SK-N-SH (cell line): ENCODE data around the gene CCL22. TPM values are rescaled to one million over a fixed set of nuclear protein-coding genes. Genes with fewer than 3 reads are reported as not detected.

Source experiments
- CTCF ChIA-PET: fragments of 300-600, 350-600 bp; formaldehyde crosslinking; extraction: SDS; loops from one replicate; lab custom pipeline; 2021; lab: Yijun Ruan, JAX
- POLR2A ChIA-PET: fragments of 350-600 bp; sonication (Branson Sonifier 250); formaldehyde crosslinking; extraction: SDS; loops from one replicate; lab custom pipeline; 2020; ENCODE audit warnings: antibody characterized with exemption, inconsistent platforms; lab: Yijun Ruan, JAX
- DNase-seq: peaks from one replicate; pipeline ENCODE4 v3.0.0; 2012
- H2AFZ ChIP-seq: fragments of 200-600 bp; sonication (generic); 2 replicates; pipeline ENCODE4 v1.8.1; 2016; ENCODE audit warnings: antibody characterized with exemption, mild to moderate bottlenecking, low read depth
- H3F3A ChIP-seq: fragments of 200-600 bp; sonication (generic); replicated peaks from 2 replicates; pipeline ENCODE3; 2016; ENCODE audit warnings: antibody characterized with exemption, mild to moderate bottlenecking; ENCODE audit not compliant: insufficient read depth
- H3K27ac ChIP-seq, 2 experiments: fragments of 200-500 bp in 1 of 2; fragments of 200-600 bp in 1 of 2; sonication (Bioruptor generic) in 1 of 2; sonication (generic), shearing (Covaris generic) in 1 of 2; 2 replicates each; pipeline versions ENCODE4 v1.5.1 to v1.6.1; 2014 to 2016; ENCODE audit warnings: low read depth in 2 of 2, inconsistent platforms in 1 of 2, low read length in 1 of 2, mild to moderate bottlenecking in 1 of 2, mixed read lengths in 1 of 2
- H3K27me3 ChIP-seq: fragments of 200-600 bp; sonication (generic), shearing (Covaris generic); 2 replicates; pipeline ENCODE4 v1.6.1; 2016; ENCODE audit warnings: mixed run types; ENCODE audit not compliant: insufficient read depth
- H3K36me3 ChIP-seq, 2 experiments: fragments of 200-500 bp in 1 of 2; fragments of 200-600 bp in 1 of 2; sonication (Bioruptor generic) in 1 of 2; sonication (generic) in 1 of 2; replicated peaks in 1 of 2; 2 replicates each; pipeline versions ENCODE3 to v1.5.1; 2014 to 2016; ENCODE audit warnings: low read length in 1 of 2, mild to moderate bottlenecking in 1 of 2; ENCODE audit not compliant: insufficient read depth in 2 of 2, control insufficient read depth in 1 of 2
- H3K4me1 ChIP-seq, 2 experiments: fragments of 200-500 bp in 1 of 2; fragments of 200-600 bp in 1 of 2; sonication (Bioruptor generic) in 1 of 2; sonication (generic), shearing (Covaris generic) in 1 of 2; 2 replicates each; pipeline versions ENCODE4 v1.5.1 to v1.6.1; 2014 to 2016; ENCODE audit warnings: low read depth in 1 of 2, low read length in 1 of 2, mixed run types in 1 of 2; ENCODE audit not compliant: insufficient read depth in 2 of 2, control insufficient read depth in 1 of 2
- H3K4me2 ChIP-seq: fragments of 200-600 bp; sonication (generic), shearing (Covaris generic); 2 replicates; pipeline ENCODE4 v1.6.1; 2017; ENCODE audit warnings: mixed run types
- H3K4me3 ChIP-seq, 2 experiments: fragments of 200-500 bp in 1 of 2; fragments of 200-600 bp in 1 of 2; sonication (Bioruptor generic) in 1 of 2; sonication (generic), shearing (Covaris generic) in 1 of 2; 2 replicates each; pipeline versions ENCODE4 v1.5.1 to v1.8.1; 2014 to 2016; ENCODE audit warnings: low read depth in 2 of 2, inconsistent platforms in 1 of 2, low read length in 1 of 2, mild to moderate bottlenecking in 1 of 2, mixed read lengths in 1 of 2, moderate library complexity in 1 of 2
- H3K79me2 ChIP-seq: fragments of 200-600 bp; sonication (generic); 2 replicates; pipeline ENCODE4 v1.8.1; 2017; ENCODE audit warnings: mild to moderate bottlenecking; ENCODE audit not compliant: insufficient read depth
- H3K9ac ChIP-seq: fragments of 200-600 bp; sonication (generic); 2 replicates; pipeline ENCODE4 v1.6.1; 2017; ENCODE audit warnings: mixed run types
- H3K9me2 ChIP-seq: fragments of 200-600 bp; sonication (generic); 2 replicates; pipeline ENCODE4 v1.6.1; 2017; ENCODE audit warnings: mixed run types
- H3K9me3 ChIP-seq: fragments of 200-600 bp; sonication (generic); 2 replicates; pipeline ENCODE4 v1.6.1; 2017; ENCODE audit warnings: mixed run types, mild to moderate bottlenecking, moderate library complexity
- H4K20me1 ChIP-seq: fragments of 200-600 bp; sonication (generic); 2 replicates; pipeline ENCODE4 v1.6.1; 2017; ENCODE audit warnings: mild to moderate bottlenecking, mixed run types; ENCODE audit not compliant: insufficient read depth
- CTCF ChIP-seq: fragments of 200-600 bp; sonication (generic); IDR thresholded peaks from 2 replicates; pipeline ENCODE4 v1.6.1; 2017; ENCODE audit warnings: antibody characterized with exemption, mild to moderate bottlenecking, moderate library complexity
- EZH2phosphoT487 ChIP-seq: fragments of 200-600 bp; sonication (generic); IDR thresholded peaks from 2 replicates; pipeline ENCODE4 v1.6.1; 2017; ENCODE audit warnings: low read depth, mixed run types, mild to moderate bottlenecking, antibody characterized with exemption, moderate library complexity, borderline replicate concordance
- FOXJ3 ChIP-seq: sonication (generic); formaldehyde crosslinking; IDR thresholded peaks from 2 replicates; pipeline ENCODE4 v1.5.1; 2020; ENCODE audit warnings: mild to moderate bottlenecking, missing genetic modification reagents
- FOXM1 ChIP-seq: IDR thresholded peaks from 2 replicates; pipeline ENCODE4 v1.4.0; 2012; ENCODE audit warnings: low read depth, mild to moderate bottlenecking
- GABPA ChIP-seq: IDR thresholded peaks from 2 replicates; pipeline ENCODE4 v1.4.0; 2012; ENCODE audit warnings: low read depth, mild to moderate bottlenecking
- MXI1 ChIP-seq: IDR thresholded peaks from 2 replicates; pipeline ENCODE4 v1.6.1; 2012; ENCODE audit warnings: mild to moderate bottlenecking, low read depth, low read length, improper control_type of control experiment
- NRF1 ChIP-seq: IDR thresholded peaks from 2 replicates; pipeline ENCODE4 v1.6.1; 2012; ENCODE audit warnings: low read depth, mild to moderate bottlenecking, low read length
- RAD21 ChIP-seq: IDR thresholded peaks from 2 replicates; pipeline ENCODE4 v1.6.1; 2012; ENCODE audit warnings: mild to moderate bottlenecking, low read length
- RCOR1 ChIP-seq: fragments of 150-350 bp; IDR thresholded peaks from 2 replicates; pipeline ENCODE4 v1.6.1; 2017; ENCODE audit warnings: antibody characterized with exemption, low read length
- RFX5 ChIP-seq: IDR thresholded peaks from 2 replicates; pipeline ENCODE4 v1.6.1; 2012; ENCODE audit warnings: mild to moderate bottlenecking, improper control_type of control experiment, low read length
- RXRA ChIP-seq: IDR thresholded peaks from 2 replicates; pipeline ENCODE4 v1.4.0; 2012; ENCODE audit warnings: low read depth, mild to moderate bottlenecking, borderline replicate concordance
- SIN3A ChIP-seq: IDR thresholded peaks from 2 replicates; pipeline ENCODE4 v1.6.1; 2012; ENCODE audit warnings: low read depth, mild to moderate bottlenecking, low read length, moderate library complexity, borderline replicate concordance
- TAF1 ChIP-seq: IDR thresholded peaks from 2 replicates; pipeline ENCODE4 v1.6.1; 2012; ENCODE audit warnings: low read depth, mild to moderate bottlenecking, low read length, moderate library complexity, borderline replicate concordance
- TCF12 ChIP-seq: IDR thresholded peaks from 2 replicates; pipeline ENCODE4 v1.4.0; 2012
- WGBS: methylation state at CpG from one replicate; pipeline ENCODE4 v1.1.6; 2017; ENCODE audit warnings: low lambda C conversion rate; 5-methylcytosine and 5-hydroxymethylcytosine counted together
- polyA plus RNA-seq, 3 experiments: library from polyadenylated mRNA; depleted of rRNA; stranded (reverse); fragments of >200 nt; gene quantifications; 2 replicates each; pipeline ENCODE4 v1.2.3, GENCODE V29; 2012
- TF ChIP-seq, protein P1 (sequence below): IDR thresholded peaks from 2 replicates; pipeline ENCODE4 v1.4.0; 2012; ENCODE audit warnings: low read depth, borderline replicate concordance
- TF ChIP-seq, protein P2 (sequence below): IDR thresholded peaks from 2 replicates; pipeline ENCODE4 v1.6.1; 2012; ENCODE audit warnings: mild to moderate bottlenecking, low read depth, low read length, moderate library complexity
- TF ChIP-seq, protein P3 (sequence below): fragments of 150-350 bp; IDR thresholded peaks from 2 replicates; pipeline ENCODE4 v1.6.1; 2016; ENCODE audit warnings: mild to moderate bottlenecking, low read depth, low read length

Gene CCL22
- polyA plus RNA-seq, 1 of the 3 experiments (the other 2 are of a cell fraction): not detected

DNA sequence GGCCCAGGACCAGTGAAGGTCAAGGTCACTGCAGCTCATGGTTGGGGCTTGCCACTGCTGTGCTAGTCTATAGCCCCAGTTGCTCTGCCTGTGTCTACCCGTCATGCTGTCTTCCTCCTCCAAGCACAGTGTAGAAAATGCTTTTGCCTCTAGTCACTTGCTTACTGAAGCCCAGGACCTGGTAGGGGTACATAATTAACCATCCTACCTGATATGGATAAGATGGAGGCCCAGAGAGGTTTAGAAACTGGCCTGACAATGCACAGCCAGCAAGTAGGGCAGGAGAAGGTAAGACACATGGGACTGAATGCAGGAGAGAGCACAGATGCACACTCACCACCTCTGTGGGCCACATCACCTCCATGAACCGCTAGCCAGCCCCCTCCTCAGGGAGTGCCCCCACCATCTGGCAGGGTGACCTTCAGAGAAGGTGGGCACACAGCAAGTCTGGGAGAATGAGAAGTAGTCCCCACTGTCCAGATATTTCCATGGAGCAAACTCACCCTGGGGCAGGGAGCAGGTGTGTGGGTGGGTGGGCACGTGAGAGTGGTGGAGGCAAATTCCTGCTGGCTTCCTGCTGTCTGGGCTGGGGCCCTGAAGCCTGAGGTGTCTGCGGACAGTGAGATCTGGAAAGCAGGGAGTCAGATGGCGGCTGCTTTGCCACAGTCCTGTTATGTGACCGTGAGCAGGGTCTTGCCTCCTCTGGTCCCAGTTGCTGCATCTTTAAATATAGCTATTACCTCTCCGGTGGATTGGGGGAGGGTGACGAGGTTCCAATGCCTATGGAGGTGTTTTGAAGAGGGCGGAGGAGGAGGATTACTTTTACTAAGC lies 14.7 kb downstream of the CCL22 start:
- Histone ChIP-seq H3F3A (peaks cover 3% of the 10 kb centered on the region), H3K36me3 (no peaks in the 10 kb centered on the region), H4K20me1 (no peaks in the 10 kb centered on the region), H3K9ac (0 out of 2 replicates have a peak overlapping the region, but pooled peaks have one; percentile 64), H3K4me3 (peak overlapping the region; percentile 52 to 72), H3K27me3 (no peaks in the 10 kb centered on the region), H3K79me2 (no peaks in the 10 kb centered on the region), H3K4me2 (peak overlapping the region; percentile 97), H3K27ac (peak overlapping the region in 1 of 2 experiments; percentile 96; a peak in 2 of 4 replicates), H3K9me2 (no peaks in the 10 kb centered on the region), H3K4me1 (peaks cover 22 to 40% of the 10 kb centered on the region in 2 experiments; a peak in 3 of 4 replicates), H2AFZ (no peak overlapping the region), H3K9me3 (no peaks in the 10 kb centered on the region)
- CTCF ChIA-PET: interaction anchor here (0.6 to 10.1 kb wide), 9 partner anchors 10 to 313 kb away, joined by 3 to 97 read pairs (median 3); partner anchors contain the start of genes CIAPIN1 and COQ9
- DNase-seq: no peak
- POLR2A ChIA-PET: interaction anchor here (1.0 to 1.9 kb wide), 6 partner anchors 8 to 134 kb away, joined by 3 to 12 read pairs (median 4); no protein-coding TSS in a partner anchor
- TF ChIP-seq, protein P1, sequence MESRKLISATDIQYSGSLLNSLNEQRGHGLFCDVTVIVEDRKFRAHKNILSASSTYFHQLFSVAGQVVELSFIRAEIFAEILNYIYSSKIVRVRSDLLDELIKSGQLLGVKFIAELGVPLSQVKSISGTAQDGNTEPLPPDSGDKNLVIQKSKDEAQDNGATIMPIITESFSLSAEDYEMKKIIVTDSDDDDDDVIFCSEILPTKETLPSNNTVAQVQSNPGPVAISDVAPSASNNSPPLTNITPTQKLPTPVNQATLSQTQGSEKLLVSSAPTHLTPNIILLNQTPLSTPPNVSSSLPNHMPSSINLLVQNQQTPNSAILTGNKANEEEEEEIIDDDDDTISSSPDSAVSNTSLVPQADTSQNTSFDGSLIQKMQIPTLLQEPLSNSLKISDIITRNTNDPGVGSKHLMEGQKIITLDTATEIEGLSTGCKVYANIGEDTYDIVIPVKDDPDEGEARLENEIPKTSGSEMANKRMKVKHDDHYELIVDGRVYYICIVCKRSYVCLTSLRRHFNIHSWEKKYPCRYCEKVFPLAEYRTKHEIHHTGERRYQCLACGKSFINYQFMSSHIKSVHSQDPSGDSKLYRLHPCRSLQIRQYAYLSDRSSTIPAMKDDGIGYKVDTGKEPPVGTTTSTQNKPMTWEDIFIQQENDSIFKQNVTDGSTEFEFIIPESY: no peak
- no peak for TF ChIP-seq RXRA
- no peak for TF ChIP-seq FOXM1
- TF ChIP-seq TCF12: no peak
- no peak for TF ChIP-seq FOXJ3
- no peak for TF ChIP-seq RAD21
- no peak for TF ChIP-seq GABPA
- no peak for TF ChIP-seq NRF1
- TF ChIP-seq CTCF: no peak
- TF ChIP-seq, protein P2, sequence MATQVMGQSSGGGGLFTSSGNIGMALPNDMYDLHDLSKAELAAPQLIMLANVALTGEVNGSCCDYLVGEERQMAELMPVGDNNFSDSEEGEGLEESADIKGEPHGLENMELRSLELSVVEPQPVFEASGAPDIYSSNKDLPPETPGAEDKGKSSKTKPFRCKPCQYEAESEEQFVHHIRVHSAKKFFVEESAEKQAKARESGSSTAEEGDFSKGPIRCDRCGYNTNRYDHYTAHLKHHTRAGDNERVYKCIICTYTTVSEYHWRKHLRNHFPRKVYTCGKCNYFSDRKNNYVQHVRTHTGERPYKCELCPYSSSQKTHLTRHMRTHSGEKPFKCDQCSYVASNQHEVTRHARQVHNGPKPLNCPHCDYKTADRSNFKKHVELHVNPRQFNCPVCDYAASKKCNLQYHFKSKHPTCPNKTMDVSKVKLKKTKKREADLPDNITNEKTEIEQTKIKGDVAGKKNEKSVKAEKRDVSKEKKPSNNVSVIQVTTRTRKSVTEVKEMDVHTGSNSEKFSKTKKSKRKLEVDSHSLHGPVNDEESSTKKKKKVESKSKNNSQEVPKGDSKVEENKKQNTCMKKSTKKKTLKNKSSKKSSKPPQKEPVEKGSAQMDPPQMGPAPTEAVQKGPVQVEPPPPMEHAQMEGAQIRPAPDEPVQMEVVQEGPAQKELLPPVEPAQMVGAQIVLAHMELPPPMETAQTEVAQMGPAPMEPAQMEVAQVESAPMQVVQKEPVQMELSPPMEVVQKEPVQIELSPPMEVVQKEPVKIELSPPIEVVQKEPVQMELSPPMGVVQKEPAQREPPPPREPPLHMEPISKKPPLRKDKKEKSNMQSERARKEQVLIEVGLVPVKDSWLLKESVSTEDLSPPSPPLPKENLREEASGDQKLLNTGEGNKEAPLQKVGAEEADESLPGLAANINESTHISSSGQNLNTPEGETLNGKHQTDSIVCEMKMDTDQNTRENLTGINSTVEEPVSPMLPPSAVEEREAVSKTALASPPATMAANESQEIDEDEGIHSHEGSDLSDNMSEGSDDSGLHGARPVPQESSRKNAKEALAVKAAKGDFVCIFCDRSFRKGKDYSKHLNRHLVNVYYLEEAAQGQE: no peak
- TF ChIP-seq RCOR1: no peak
- no peak for TF ChIP-seq SIN3A
- TF ChIP-seq, protein P3, sequence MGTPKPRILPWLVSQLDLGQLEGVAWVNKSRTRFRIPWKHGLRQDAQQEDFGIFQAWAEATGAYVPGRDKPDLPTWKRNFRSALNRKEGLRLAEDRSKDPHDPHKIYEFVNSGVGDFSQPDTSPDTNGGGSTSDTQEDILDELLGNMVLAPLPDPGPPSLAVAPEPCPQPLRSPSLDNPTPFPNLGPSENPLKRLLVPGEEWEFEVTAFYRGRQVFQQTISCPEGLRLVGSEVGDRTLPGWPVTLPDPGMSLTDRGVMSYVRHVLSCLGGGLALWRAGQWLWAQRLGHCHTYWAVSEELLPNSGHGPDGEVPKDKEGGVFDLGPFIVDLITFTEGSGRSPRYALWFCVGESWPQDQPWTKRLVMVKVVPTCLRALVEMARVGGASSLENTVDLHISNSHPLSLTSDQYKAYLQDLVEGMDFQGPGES: no peak
- no peak for TF ChIP-seq EZH2phosphoT487
- TF ChIP-seq MXI1: no peak
- no peak for TF ChIP-seq RFX5
- TF ChIP-seq TAF1: no peak
- WGBS: 74% methylated on average over 9 of the region's 9 CpGs
